Left lobe of liver (tissue), 2 donors: Measurements from ENCODE around the gene CACNA1C. TPM values are rescaled to one million over a fixed set of nuclear protein-coding genes. Genes with fewer than 3 reads are reported as not detected.
"Not testable (repeated sequence)": the region's sequence is repeated elsewhere in the genome, so short reads cannot be mapped to it uniquely, and the experiment has no call there.

Source experiments
- ATAC-seq: fragments of 200-7000 bp; cut with Tn5 transposase; one replicate; pipeline ENCODE4 v1.9.1; 2020; ENCODE audit warnings: mild to moderate bottlenecking, moderate library complexity
- DNase-seq: peaks from one replicate; pipeline ENCODE4 v3.0.0-alpha.2; 2020; ENCODE audit warnings: low spot score
- total RNA-seq: library from RNA; stranded (reverse); gene quantifications from one replicate; pipeline ENCODE4 v1.2.1, GENCODE V29; 2021
- donor health status: DM: no; HTN: no; CAD: no; lungs with moderate emphysema.
- donor health status: DM: no; HTN: yes; CAD: no.

The CACNA1C gene
- total RNA-seq, 1 donor from 2014 or later, result 0.83 TPM

DNA sequence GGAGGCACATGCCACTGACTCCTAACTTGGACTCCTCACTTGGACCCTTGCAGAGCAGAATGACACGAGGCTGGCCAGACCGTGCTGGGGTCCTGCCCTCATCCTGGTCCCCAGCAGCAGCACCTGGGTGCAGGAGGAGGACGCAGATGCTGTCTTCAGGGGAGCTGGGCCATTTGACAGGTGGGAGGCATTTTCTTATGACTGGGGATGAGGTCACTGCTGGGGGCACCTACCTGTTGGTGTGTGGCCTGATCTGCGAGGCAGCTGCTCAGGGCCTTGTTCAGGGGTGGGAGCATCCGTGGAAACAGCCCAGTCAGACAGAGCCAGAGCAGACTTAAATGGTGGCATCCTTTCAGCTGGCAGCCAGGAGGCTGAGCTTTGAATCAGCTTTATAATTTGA, 57.3 kb downstream of the CACNA1C start:
- DNase-seq (no peak), ATAC-seq (no peak)

GRCh38 chr12:2110849-2111566, 58.2 kb downstream of the CACNA1C start:
- DNase-seq (no peak), ATAC-seq (no peak)

DNA sequence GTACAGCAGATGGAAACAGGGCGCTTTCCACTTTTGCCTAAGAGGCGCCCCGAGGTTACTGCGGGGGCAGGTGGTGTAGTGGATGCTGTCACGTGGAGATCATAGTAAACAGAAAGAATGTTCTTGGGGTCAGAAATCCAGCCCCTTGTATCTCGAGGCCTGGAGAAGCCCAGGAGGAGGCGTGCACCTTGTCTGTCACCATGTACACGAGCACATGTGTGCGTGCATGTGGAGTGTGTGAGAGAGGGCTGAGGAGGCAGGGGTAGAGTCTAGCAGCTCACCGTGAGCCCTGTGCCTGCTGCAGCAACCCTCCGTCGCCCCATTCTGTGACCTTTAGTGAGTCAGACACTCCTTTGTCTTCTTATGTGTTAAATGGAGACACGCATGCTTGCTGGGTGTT, 59.0 kb downstream of the CACNA1C start:
- ATAC-seq, result no peak
- no peak for DNase-seq

- no peak for DNase-seq
- ATAC-seq, result no peak
These were observed 59.6 kb downstream of the CACNA1C start for GRCh38 chr12:2112401-2112800.

DNA sequence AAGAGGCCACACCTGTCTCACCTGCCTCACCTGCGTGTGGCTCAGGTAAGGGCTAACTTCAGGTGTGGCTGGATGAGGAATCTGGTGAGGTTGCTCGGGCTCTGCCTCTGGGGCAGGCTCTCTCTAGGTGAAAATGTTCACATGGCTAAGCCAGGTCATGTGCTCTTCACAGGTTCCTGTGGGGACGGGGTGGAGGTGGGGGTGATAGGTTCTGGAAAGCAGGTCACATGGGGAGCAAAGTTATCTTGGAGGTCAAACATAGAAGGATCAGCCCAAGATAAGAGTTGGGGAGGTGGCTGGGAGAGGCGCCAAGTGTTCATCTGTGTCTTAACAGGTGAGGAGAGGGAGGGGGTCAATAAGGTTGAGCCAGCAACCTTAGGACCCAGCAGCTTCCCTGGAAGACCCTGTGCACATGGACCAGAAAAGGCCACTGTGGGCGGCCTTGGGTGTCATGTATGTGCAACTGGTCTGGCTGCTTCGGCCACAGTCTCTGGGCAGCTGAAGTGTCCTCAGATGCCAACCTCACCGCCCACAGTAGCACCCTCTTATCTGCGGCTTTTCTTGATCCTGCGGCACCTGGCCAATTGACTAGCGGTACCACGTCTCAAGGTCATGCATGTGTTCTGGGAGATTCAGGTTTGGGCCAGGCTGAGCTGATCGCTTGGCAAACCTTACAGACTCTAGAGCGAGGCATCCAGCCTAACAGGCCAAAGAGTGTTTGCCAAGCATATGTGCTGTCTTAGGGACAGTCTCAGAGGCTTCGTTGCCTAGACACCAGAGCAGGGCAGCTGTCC, 60.5 kb downstream of the CACNA1C start:
- DNase-seq (no peak), ATAC-seq (no peak)

GRCh38 chr12:2114071-2114470, 61.3 kb downstream of the CACNA1C start:
- no peak for DNase-seq

GRCh38 chr12:2115101-2115845, 62.5 kb downstream of the CACNA1C start:
- DNase-seq (no peak), ATAC-seq (no peak)

More at GRCh38 chr12:2114071-2114470, 61.3 kb downstream of the CACNA1C start:
- no peak for ATAC-seq

DNA sequence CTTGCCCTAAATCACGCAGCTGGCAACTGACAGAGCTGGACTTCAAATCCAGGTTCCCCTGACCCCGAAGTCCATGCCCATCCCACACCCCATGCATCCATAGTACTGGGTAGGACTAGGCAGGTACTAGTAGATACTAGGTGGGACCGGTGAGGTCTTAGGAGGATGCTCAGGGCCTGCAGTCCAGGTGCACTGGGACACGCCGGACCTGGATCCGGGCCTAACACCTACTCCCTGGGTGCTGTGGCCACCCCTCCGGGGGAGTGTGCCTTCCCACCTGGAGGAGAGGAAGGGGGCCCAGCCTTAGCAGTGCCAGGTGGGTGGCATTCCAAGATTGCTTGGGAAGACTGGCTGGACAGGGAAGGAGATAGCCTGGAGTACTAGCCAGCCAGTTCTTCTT, 64.8 kb downstream of the CACNA1C start:
- no peak for DNase-seq
- no peak for ATAC-seq

DNA sequence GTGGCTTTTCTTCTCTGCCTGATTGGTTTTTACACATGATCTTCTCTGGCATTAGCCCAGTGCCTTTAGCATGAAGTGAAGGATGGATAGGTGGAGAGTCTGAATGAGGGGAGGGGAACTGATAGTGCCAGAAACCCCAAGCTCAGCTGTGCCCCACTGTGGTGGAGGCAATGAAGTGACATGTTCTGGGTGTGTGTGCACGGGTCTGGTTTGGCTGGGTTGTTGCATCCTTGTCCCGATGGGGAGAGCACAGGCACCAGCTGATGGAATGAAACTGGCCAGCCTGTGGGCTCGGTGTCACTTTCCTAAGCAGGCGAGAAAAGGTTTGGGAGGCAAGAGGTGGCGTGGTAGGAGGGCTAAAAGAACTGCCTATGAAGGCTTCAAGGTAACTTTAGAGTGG, 65.3 kb downstream of the CACNA1C start:
- DNase-seq, result no peak
- ATAC-seq, result no peak

- no peak for ATAC-seq
- DNase-seq, result no peak
These were observed 65.9 kb downstream of the CACNA1C start for GRCh38 chr12:2118481-2119255.

GRCh38 chr12:2119266-2119665, 66.5 kb downstream of the CACNA1C start:
- no peak for DNase-seq
- ATAC-seq, result no peak

DNA sequence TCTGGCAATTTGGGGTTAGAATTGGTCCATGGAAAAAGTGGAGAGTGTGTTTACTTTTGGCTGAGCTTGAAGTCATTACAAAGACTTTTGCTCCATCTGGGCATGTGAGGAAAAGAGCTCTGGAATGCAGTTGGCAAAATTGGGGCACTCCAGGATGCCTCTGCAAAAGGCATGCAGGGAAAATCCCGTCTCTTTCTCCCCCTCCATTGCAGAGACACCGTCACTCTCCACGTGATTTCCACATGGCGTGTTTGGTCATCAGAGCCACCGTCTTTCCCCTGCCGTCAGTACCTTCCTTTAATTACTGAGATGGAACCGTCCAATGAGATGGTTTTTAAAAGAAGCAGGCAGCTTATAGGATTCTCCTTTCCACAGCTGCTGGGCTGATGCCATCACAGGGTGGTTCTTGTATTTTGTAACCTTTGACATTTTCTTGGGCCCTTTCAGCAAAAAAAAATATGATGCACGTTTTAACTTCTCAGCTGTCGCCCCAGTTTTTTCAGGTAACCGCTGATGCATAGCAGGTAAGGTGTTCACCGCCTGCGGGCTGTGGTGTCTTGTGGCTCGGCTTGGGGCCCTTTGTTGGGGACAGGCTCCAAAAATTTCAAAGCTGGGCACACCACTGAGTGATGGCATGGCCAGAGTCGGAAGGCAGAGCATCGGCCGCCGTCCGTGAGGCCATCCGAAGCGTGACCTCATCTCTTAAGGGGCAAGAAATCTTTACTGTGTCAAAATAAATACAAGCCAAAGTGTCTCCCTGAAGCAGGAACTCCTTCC, 68.4 kb downstream of the CACNA1C start:
- DNase-seq, result no peak
- no peak for ATAC-seq

DNA sequence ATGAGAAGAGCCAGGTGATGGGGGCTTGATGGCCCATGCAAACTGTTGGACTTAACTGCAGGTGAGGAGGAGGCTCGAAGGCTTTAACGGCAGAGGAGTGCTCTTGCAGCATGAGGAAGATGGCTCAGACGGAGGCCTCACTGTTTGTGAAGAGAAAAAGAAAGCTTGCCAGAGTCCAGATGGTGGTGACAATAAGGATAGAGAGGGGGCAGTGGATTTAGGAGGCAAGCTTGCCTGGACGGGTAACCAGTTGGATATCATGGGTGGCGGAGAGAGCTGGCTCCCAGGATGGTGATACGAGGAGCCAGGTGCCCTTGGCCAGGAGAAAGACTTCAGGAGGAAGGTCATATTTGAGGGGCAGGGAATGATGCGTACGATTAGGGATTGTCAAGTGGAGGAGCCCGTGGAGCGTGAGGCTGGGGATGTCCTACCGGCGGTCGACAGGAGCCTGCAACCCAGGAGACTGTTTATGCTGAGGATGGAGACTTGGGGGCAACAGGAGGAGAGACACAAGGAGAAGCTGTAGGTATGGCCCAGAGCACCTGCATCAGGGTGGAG, 71.8 kb downstream of the CACNA1C start:
- DNase-seq (no peak), ATAC-seq (no peak)

GRCh38 chr12:2125651-2126522, 73.1 kb downstream of the CACNA1C start:
- ATAC-seq (no peak), DNase-seq (no peak)

- no peak for DNase-seq
- no peak for ATAC-seq
These were observed 74.1 kb downstream of the CACNA1C start for GRCh38 chr12:2126676-2127406.

GRCh38 chr12:2129076-2129475, 76.3 kb downstream of the CACNA1C start:
- no peak for DNase-seq
- no peak for ATAC-seq

- DNase-seq, result not testable (repeated sequence)
These were observed 83.1 kb downstream of the CACNA1C start for GRCh38 chr12:2135661-2136418.

More at GRCh38 chr12:2135661-2136418, 83.1 kb downstream of the CACNA1C start:
- ATAC-seq, result not testable (repeated sequence)
